ENCODE results near the gene STX8. TPM values are rescaled to one million over a fixed set of nuclear protein-coding genes. Genes with fewer than 3 reads are reported as not detected.

The STX8 gene
- total RNA-seq, 2 donors from 2014 or later = 38.8 to 60.8 TPM

DNA sequence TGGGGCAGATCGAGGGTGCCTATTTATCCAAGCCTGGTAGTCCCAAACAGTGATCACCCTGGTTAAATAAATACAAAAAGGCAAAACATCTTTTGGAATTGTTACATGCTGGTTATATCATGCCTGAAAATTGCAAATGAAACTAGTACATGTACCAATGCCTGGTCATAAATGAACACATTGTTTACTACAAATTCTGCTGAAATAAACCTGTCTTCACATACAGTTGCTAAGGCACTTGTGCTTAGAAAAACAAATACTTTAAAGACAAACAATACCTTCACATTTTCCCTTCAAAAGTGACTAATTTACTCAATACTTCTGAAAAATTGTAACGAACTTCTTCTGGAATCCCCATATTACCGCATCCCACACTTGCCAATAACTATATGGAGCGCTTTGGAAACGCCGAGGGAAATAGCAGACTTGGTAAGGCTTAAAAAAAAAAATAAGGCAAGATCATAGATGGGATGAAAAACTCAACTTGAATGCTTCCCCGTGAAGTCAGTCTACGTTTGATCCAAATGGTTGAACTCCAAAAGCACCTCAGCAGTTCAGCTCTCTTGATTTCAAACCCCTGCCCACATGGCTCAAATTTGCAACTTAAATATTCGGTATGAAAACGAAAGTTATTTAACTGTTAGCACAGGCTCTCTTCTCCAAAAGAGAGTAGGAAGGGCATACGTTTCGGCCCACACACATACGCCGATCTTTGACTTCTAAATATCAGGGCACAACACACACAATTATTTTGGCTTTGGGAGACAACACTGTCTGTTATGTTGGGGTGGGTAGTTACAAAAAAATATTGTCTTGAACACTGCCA lies 289.8 kb downstream of the STX8 start:
- Histone ChIP-seq H3K36me3 (no peaks in the 10 kb centered on the region), H3K27ac (no peak overlapping the region), H3K4me1 (no peaks in the 10 kb centered on the region), H3K9me3 (no peaks in the 10 kb centered on the region), H3K4me3 (no peak overlapping the region), H3K27me3 (no peaks in the 10 kb centered on the region)
- TF ChIP-seq, protein P1, sequence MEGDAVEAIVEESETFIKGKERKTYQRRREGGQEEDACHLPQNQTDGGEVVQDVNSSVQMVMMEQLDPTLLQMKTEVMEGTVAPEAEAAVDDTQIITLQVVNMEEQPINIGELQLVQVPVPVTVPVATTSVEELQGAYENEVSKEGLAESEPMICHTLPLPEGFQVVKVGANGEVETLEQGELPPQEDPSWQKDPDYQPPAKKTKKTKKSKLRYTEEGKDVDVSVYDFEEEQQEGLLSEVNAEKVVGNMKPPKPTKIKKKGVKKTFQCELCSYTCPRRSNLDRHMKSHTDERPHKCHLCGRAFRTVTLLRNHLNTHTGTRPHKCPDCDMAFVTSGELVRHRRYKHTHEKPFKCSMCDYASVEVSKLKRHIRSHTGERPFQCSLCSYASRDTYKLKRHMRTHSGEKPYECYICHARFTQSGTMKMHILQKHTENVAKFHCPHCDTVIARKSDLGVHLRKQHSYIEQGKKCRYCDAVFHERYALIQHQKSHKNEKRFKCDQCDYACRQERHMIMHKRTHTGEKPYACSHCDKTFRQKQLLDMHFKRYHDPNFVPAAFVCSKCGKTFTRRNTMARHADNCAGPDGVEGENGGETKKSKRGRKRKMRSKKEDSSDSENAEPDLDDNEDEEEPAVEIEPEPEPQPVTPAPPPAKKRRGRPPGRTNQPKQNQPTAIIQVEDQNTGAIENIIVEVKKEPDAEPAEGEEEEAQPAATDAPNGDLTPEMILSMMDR (IDR thresholded peaks at IDR 0.05) = no peak
- DNase-seq (ENCODE audit: low spot score) = no peak

DNA sequence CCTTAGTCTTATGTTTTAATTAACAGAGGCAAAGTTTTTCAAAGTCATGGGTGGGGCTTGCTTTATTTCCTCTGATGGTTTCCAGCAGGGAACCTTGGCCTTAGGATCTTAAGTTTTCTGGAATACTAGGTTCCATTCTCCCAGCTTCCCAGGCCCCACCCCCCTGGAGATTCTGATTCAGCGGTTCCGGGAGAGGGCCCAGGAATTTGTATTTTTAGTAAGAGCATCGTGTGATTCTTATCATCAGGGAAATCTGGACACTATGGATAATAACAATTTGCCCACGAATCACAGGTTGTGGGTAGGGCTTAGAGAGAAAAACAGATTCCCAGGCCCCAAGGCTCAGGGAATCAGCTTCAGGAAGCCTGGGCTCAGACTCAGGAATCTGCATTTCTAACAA lies 290.7 kb downstream of the STX8 start:
- no peaks in the 10 kb centered on the region for H3K36me3 ChIP-seq
- TF ChIP-seq, protein P1 (IDR thresholded peaks at IDR 0.05) = no peak
- no peak overlapping the region for H3K4me3 ChIP-seq
- H3K9me3 ChIP-seq = no peaks in the 10 kb centered on the region
- no peaks in the 10 kb centered on the region for H3K27me3 ChIP-seq
- no peaks in the 10 kb centered on the region for H3K4me1 ChIP-seq
- no peak overlapping the region for H3K27ac ChIP-seq
- DNase-seq (ENCODE audit: low spot score) = no peak

DNA sequence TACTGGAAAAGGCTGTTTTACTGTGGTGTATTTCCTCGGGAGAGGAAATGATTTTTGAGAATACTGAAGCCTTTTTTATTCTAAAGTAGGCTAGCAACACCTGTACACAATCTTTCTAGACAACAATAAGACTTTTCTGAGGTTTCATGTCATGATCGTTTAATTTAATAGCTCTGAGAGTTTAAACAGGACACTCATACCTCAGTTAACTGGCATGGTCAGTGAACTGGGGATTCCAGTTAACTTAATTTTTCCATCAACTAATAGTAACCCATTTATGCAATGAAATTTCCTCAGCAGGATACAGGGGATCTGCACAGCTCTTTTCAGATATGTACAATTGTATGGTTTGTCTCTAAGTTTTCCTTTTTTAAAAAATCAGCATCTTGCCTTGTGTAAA lies 291.7 kb downstream of the STX8 start:
- TF ChIP-seq, protein P1 (IDR thresholded peaks at IDR 0.05) = no peak
- Histone ChIP-seq H3K9me3 (no peaks in the 10 kb centered on the region), H3K27me3 (no peaks in the 10 kb centered on the region), H3K4me1 (no peaks in the 10 kb centered on the region), H3K27ac (no peak overlapping the region), H3K36me3 (no peaks in the 10 kb centered on the region), H3K4me3 (no peak overlapping the region)
- no peak for DNase-seq (ENCODE audit: low spot score)

DNA sequence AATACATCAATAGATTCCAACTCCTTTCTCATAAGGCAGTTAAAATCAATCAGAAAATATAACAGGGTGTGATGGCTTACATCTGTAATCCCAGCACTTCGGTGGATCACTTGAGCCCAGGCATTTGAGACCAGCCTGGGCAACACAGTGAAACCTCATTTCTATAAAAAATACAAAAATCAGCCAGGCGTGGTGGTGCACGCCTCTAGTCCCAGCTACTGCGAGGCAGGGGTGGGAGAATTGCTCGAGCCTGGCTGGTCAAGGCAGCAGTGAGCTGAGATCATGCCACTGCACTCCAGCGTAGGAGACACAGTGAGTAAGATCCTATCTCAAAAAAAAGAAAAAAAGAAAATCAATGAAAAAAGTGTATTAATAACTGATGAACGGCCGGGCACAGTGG lies 295.7 kb downstream of the STX8 start:
- Histone ChIP-seq H3K27ac (no peak overlapping the region), H3K27me3 (no peaks in the 10 kb centered on the region), H3K4me1 (no peaks in the 10 kb centered on the region), H3K9me3 (no peaks in the 10 kb centered on the region), H3K36me3 (no peaks in the 10 kb centered on the region), H3K4me3 (no peak overlapping the region)
- DNase-seq (ENCODE audit: low spot score) = no peak
- TF ChIP-seq, protein P1 (IDR thresholded peaks at IDR 0.05) = no peak

DNA sequence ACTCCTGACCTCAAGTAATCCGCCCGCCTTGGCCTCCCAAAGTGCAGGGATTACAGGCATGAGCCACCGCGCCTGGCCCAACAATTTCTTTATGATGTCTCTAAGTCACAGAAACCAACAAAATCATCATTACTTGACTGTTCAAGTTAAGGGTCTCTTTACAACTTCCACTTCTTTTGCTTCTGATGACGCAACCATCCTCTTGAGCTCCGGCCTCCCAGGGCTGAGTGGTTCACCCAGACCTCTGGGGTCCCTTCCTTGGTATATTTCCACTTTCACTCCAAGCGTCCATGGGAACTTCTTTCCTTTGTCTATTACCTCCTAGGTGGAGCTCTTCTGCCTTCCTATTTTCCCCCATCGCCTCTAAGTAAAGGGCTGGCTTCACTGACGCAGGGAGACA lies 300.6 kb downstream of the STX8 start:
- no peaks in the 10 kb centered on the region for H3K9me3 ChIP-seq
- TF ChIP-seq, protein P1 (IDR thresholded peaks at IDR 0.05) = no peak
- DNase-seq (ENCODE audit: low spot score) = no peak
- H3K4me1 ChIP-seq = peaks cover 0 to 9% of the 10 kb centered on the region in 2 donors
- no peak overlapping the region for H3K4me3 ChIP-seq
- H3K36me3 ChIP-seq = no peaks in the 10 kb centered on the region
- H3K27ac ChIP-seq = no peak overlapping the region
- no peaks in the 10 kb centered on the region for H3K27me3 ChIP-seq
